HG03378 (cell line): Measurements from ENCODE around the gene ZNF264.
A peak's percentile ranks its signal among the peaks of the same experiment; 100 is the strongest.
"Not testable (repeated sequence)": the region's sequence is repeated elsewhere in the genome, so short reads cannot be mapped to it uniquely, and the experiment has no call there.

ENCODE experiments used
- ATAC-seq: cut with Tn5 transposase; IDR thresholded peaks from one replicate; pipeline ENCODE4 v1.9.1; 2021; ENCODE audit warnings: mild to moderate bottlenecking, moderate library complexity; ENCODE audit not compliant: unreplicated experiment

The ZNF264 gene

DNA sequence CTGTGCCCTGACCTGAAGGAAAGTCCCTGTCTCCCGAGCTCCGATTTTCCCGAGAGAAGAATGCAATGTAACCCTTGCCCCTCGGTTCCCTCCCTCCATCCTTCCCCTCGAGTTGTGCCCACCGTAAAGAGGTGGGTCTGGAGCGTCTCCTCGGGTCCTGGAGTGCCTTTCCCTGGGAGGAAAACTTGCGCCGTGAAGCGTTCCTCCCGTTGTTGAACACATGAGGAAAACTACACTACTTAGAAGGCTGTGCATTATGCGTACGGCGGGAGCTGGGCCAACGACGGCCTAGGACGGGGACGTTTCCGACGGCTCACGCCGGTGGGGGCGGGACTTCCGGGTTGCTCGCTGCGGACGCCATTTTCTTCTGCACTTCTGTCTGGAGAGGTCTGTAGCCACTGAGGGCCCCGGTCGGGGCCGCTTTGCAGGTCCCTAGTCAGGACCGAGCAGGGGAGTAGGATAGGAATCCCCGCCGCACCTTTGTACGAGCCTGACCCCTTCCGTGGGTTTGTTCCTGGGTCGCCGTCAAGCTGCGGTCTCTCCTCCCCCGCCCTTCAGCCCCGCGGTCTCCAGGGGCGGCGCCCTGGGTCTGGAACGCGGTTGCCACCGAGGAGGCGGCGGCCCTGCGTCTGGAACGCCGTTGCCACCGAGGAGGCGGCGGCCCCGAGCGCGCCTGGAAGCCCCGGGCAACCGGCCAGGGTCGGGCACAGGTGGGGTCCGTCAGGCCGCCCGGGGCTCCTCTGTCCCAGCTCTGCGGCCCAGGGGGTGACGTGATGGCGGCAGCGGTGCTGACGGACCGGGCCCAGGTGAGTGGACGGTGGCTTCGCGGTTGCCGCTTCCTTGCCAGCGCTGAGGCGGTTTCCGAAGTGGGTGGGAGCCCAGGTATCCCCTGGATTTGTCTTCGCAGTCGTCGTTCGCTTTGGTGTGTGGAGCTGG, at the start of gene ZNF264:
TSS of gene ZNF264 (plus strand) at position 360 of the 936 bp plus-strand sequence. CDS start at position 774, 414 bp downstream.
- ATAC-seq = peak; percentile 91

- no peak for ATAC-seq
These were observed 49.6 kb upstream of the ZNF264 start for GRCh38 chr19:57141699-57142098.

GRCh38 chr19:57152921-57153320, 38.4 kb upstream of the ZNF264 start:
- no peak for ATAC-seq

- no peak for ATAC-seq
These were observed 29.2 kb upstream of the ZNF264 start for GRCh38 chr19:57161985-57162539.

GRCh38 chr19:57165846-57166245, 25.5 kb upstream of the ZNF264 start:
- no peak for ATAC-seq

GRCh38 chr19:57167385-57167784, 23.9 kb upstream of the ZNF264 start, which contains the start of gene DUXA:
DUXA (minus strand) TSS chr19:57167485; CDS start chr19:57167443, 42 bp downstream.
- no peak for ATAC-seq

- no peak for ATAC-seq
These were observed 19.7 kb upstream of the ZNF264 start for GRCh38 chr19:57171551-57172081.

DNA sequence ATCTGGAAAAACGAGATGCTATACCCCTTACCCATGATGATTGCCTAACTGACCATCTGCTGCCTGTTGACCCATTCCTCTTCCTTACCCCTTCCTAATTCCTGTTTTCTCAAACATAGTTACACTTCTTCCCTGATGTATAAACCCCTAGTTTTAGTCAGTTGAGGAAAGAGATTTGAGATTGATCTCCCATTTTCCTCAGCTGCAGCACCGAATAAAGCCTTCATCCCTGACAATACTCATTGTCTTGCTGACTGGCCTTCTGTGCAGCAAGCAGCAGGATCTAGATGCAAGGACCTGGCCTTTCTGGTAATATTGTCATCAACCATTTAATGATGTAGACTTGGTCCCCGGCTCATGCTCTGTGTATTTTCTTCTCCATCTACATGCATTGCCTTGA, 999 bp upstream of the ZNF264 start:
- ATAC-seq = no peak

- ATAC-seq = no peak
These were observed 749 bp downstream of the ZNF264 start for GRCh38 chr19:57192077-57192420.

- no peak for ATAC-seq
These were observed 1.7 kb downstream of the ZNF264 start for GRCh38 chr19:57192993-57193392.

DNA sequence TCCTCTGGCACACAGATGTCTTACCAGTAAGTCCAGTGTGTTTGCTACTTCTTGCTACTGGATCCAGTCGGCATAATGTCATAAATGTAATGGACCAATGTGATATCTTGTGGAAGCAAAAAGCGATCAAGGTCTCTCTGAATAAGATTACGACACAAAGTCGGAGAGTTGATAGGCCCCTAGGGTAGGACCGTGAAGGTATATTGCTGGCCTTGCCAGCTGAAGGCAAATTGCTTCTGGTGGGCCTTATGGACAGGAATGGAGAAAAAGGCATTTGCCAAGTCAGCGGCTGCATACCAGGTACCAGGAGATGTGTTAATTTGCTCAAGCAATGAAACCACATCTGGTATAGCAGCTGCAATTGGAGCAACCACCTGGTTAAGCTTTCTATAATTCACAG, 6.6 kb downstream of the ZNF264 start:
- ATAC-seq = not testable (repeated sequence)

- ATAC-seq = no peak
These were observed 10.9 kb downstream of the ZNF264 start for GRCh38 chr19:57202160-57202559.

- ATAC-seq = no peak
These were observed 19.1 kb downstream of the ZNF264 start for GRCh38 chr19:57210381-57210780.

DNA sequence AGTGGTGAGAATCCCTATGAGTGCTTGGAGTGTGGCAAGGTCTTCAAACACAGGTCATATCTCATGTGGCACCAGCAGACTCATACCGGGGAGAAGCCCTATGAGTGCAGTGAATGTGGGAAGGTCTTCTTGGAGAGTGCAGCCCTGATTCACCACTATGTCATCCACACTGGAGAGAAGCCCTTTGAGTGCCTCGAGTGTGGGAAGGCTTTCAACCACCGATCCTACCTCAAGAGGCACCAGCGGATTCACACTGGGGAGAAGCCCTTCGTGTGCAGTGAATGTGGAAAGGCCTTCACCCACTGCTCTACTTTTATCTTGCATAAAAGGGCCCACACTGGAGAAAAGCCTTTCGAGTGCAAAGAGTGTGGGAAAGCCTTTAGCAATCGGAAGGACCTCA, 20.8 kb downstream of the ZNF264 start:
- no peak for ATAC-seq

GRCh38 chr19:57227502-57227901, 36.2 kb downstream of the ZNF264 start:
- no peak for ATAC-seq

- no peak for ATAC-seq
These were observed 40.4 kb downstream of the ZNF264 start for GRCh38 chr19:57231686-57232085.

DNA sequence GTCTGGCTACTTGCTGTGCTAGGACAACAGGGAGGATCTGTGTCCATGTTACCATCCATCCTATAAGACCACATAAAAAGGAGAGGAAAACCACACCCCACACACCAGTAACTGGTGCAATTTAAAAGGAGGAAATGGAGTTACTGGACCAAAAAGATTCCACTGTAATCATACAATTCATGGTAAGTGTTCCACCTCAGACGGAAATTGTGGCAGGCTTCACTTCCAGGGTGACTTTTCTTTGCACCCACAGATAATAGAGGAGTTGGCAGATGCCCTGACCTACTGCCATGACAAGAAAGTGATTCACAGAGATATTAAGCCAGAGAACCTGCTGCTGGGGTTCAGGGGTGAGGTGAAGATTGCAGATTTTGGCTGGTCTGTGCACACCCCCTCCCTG, 41.9 kb downstream of the ZNF264 start:
- ATAC-seq = no peak

- ATAC-seq = no peak
These were observed 48.6 kb downstream of the ZNF264 start for GRCh38 chr19:57239982-57240310.

DNA sequence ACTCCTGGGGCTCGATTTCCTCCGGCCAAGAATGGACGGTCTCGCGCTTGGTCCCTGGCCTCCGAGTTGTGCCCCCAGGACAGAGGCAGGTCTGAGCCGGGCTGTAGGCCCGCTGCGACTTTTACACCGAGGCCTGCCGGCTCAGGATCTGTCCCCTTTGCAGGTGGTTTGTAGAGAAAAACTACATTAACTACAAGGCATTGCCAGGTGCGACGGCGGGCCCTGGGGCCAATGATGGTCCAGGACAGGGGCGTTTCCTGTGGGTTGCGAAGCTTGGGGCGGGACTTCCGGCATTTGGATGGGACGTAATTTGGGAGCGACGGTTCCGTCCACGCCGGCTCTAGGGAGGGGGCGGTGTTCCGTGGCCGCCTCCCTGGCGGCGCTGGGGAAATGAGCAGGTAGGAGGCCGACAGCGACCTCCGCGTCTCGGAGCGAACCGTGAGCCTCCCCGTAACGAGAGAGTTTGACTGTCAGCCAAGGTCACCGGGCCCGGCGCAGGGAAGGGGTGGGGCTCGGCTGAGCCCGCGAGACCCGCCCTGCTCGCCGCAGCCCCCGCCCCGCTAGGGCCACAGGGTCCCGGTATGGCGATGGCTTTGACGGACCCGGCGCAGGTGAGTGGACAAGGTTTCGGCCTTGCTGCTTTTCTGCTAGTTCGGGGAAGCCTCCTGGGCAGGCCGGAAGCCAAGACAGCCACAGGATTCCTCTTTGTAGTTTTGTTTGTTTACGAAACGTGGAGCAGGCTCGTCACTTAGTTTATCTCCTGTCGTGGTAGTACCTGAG, 49.2 kb downstream of the ZNF264 start, which contains the start of gene ZNF805:
TSS of gene ZNF805 (plus strand) at position 322 of the 780 bp plus-strand sequence. CDS start at position 582, 260 bp downstream.
- peak; percentile 78 for ATAC-seq

DNA sequence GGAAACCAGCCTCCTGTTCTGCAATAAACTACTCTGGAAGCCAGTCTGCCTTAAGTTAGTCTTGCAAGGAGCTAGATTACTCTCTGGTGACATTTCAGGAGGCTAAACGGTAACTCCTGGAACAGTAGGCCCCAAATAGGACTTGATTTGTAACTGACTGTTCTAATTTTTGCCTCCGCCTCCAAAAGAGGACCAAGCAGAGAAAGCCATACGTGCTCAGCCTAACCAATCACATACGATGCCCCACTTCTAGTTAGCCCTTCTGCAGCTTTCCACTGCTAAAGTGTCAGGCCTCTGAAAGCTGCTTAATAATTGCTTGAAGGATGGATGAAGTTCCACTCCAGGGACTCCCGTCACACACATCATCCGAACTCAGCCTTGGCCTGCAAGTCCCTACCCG, 49.9 kb downstream of the ZNF264 start:
- no peak for ATAC-seq

- no peak for ATAC-seq
These were observed 51.5 kb downstream of the ZNF264 start for GRCh38 chr19:57242821-57243220.
